Activated naive CD4-positive, alpha-beta T cell treated with anti-CD3 and anti-CD28 coated beads for 36 hours (primary cell): ENCODE data around the gene KCNAB2. TPM values are rescaled to one million over a fixed set of nuclear protein-coding genes. Genes with fewer than 3 reads are reported as not detected.

ENCODE experiments used
- CTCF ChIA-PET: fragments of 350-600 bp; sonication (Branson Sonifier 250); formaldehyde crosslinking; loops from one replicate; lab custom pipeline; 2021; ENCODE audit warnings: antibody characterized with exemption; lab: Charles Lee
- DNase-seq: peaks from one replicate; pipeline ENCODE4 v3.0.0-alpha.2; 2020
- H3K27ac Mint-ChIP-seq: one replicate; pipeline ENCODE4 v1.8.0; 2021; ENCODE audit warnings: mild to moderate bottlenecking, mixed read lengths
- H3K27me3 Mint-ChIP-seq: one replicate; pipeline ENCODE4 v1.8.0; 2021; ENCODE audit warnings: low read depth, mixed read lengths
- H3K36me3 Mint-ChIP-seq: one replicate; pipeline ENCODE4 v1.8.0; 2021; ENCODE audit warnings: low read depth, mixed read lengths
- H3K4me1 Mint-ChIP-seq: one replicate; pipeline ENCODE4 v1.8.0; 2021; ENCODE audit warnings: low read depth, mixed read lengths
- H3K4me3 Mint-ChIP-seq: one replicate; pipeline ENCODE4 v1.8.0; 2021; ENCODE audit warnings: mild to moderate bottlenecking, moderate library complexity, mixed read lengths
- H3K9me3 Mint-ChIP-seq: one replicate; pipeline ENCODE4 v1.8.0; 2021; ENCODE audit warnings: mixed read lengths
- intact Hi-C: fragments of 100-400 bp; cut with micrococcal nuclease; formaldehyde crosslinking; loops from one replicate; pipeline ENCODE4 v1.15.1; 2023
- total RNA-seq, 2 experiments: library from RNA; stranded (reverse); gene quantifications; one replicate each; pipeline ENCODE4 v1.2.3, GENCODE V29; 2021

KCNAB2 gene
- total RNA-seq, 2 experiments from 2014 or later, result 164 to 166 TPM

DNA sequence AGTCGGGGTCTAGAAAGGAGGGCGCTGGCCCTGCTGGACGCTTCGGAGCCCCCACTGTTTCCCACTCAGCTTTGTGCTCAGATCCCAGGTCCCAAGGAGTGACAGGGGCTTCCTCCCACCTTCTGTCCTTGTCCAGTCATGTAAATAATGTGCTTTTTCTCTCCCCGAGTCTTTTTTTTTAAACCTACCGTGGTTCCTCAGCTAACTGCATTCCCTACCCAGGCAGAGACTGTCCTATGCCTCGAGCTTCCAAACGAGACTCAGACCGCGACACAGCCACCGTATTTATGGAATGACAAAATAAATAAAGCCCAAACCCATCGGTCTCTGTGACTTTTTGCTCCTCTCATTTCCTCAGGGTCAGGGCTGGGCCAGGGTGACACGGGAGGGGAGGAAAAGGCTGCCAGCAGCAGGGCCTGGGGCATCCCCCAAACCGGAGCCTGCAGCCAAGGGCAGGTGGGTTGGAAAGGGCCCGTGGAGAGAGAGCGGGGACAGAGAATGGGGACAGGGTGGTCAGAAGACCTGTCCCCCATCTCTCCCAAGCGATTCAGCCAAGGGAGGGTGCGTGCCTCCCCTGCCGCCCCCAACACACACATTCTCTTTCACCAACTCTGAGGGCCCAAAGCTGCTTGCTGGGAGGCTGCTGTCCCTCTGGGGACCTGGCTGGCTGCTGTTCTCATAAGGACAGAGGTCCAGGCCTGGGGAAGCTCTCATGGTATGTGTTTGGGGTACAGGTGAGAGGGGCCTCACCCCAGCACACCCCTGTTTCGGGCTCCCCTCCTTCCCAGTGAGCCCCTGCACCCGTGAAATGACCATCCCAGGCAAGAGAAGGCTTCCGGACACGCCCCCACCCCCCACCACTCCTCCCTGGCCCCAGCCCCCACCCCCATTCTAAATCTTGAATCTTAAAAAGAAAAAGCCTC, 55.4 kb downstream of the KCNAB2 start:
- CTCF ChIA-PET, result interaction anchor here (0.8 kb wide), 1 partner anchor 170 kb away, joined by 3 read pairs; no protein-coding TSS in a partner anchor
- Mint-ChIP-seq H3K4me3 (no peak overlapping the region), H3K27me3 (no peaks in the 10 kb centered on the region), H3K9me3 (no peaks in the 10 kb centered on the region), H3K36me3 (peaks cover 4% of the 10 kb centered on the region), H3K4me1 (no peaks in the 10 kb centered on the region), H3K27ac (no peak overlapping the region)
- intact Hi-C loops, result no loop called here
- no peak for DNase-seq

DNA sequence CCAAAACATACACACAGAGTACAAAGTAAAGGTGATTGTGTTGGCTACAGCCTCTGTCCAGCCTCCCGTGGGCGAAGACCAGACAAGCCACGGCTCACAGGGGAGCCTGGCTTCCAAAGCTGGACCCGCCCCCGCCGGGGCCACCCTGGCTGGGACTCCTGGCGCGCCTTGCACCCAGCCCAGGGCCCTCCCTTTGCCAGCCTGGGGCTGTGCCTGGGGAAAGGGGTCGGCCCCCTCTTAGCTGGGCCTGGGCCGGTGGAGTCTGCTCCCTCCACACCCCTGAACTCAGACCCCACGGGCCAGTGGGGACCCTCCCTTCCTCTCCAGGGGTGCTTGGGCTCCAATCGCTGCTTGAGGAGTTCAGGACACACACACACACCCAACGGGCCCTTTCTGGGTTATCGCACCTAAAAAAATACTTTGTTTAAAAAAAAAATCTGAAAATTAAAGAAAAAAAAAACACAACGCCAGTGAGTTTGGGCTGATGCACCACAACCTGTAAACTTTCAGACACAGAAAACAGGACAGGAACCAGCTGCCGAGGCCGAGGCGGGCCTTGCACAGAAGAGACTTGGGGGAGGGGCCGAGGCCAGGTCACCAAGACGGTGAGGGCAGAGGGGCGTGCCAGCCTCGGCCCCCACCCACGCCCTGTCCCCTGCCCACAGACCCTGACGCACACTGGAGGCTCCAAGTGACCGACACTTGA, 56.3 kb downstream of the KCNAB2 start:
- Mint-ChIP-seq H3K27me3 (no peaks in the 10 kb centered on the region), H3K36me3 (peaks cover 4% of the 10 kb centered on the region), H3K4me1 (no peaks in the 10 kb centered on the region), H3K4me3 (no peak overlapping the region), H3K9me3 (no peaks in the 10 kb centered on the region), H3K27ac (no peak overlapping the region)
- intact Hi-C loops, result no loop called here
- CTCF ChIA-PET, result interaction anchor here (0.6 kb wide), 1 partner anchor 238 kb away, joined by 5 read pairs; no protein-coding TSS in a partner anchor
- no peak for DNase-seq

DNA sequence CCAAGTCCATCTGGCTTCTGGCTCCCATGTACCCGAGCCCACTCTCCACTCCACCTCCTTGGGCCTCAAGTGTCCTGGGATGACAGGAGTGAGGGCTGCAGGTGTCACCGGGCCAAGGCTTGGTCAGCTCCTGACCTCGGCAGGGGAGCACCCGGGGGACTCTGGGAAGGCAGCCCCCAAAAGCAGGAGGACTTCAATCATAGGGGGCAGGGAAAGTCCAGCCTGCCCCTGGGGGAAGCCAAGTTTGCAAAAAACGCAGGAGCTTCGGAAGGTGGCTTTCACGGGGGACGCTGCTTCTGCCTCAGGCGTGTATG, 56.8 kb downstream of the KCNAB2 start:
- DNase-seq, result no peak
- H3K4me3 Mint-ChIP-seq, result no peak overlapping the region
- CTCF ChIA-PET, result no interaction called here

DNA sequence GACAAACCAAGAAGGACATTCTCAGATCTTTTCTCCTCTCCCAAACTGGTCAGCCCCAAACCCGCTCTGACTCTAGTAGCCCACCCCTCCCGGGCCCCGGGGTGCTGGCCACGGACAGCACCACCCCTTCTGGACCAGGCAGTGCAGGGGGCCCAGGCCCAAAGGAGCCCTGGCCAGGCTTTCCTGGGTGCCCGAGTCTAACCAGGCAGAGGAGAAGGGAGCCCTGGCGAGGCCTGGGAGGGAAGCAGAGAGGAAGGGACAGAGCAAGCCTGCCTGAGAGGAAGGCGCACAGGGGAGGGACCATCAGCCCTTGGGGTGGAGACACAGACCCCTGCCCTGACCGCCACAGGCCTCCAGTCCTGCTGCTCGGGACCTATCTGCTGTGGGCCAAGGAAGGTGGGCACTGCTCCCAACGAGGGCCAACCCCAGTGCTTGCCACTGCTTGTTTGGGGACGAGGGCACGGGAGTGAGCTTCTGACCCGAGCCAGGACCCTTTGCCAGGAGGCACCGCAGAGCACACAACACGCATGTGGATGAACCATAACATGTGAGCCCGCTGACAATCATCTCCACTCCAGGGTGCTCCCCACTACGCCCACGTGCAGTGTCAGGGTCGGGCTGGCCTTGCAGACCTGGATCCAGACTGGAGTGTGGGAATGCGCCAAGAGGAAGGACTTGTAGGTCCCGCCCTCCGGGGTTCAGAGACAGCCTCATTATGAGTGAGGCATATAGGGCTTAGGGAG, 57.6 kb downstream of the KCNAB2 start:
- H3K4me1 Mint-ChIP-seq, result no peaks in the 10 kb centered on the region
- intact Hi-C loops, result no loop called here
- H3K27ac Mint-ChIP-seq, result no peak overlapping the region
- DNase-seq, result no peak
- peaks cover 4% of the 10 kb centered on the region for H3K27me3 Mint-ChIP-seq
- peaks cover 3% of the 10 kb centered on the region for H3K36me3 Mint-ChIP-seq
- H3K4me3 Mint-ChIP-seq, result no peak overlapping the region
- no peaks in the 10 kb centered on the region for H3K9me3 Mint-ChIP-seq
- CTCF ChIA-PET, result no interaction called here

More for the DNA sequence above, 56.8 kb downstream of the KCNAB2 start:
- intact Hi-C loops, result no loop called here
- Mint-ChIP-seq H3K36me3 (peaks cover 4% of the 10 kb centered on the region), H3K27me3 (peaks cover 2% of the 10 kb centered on the region), H3K9me3 (no peaks in the 10 kb centered on the region), H3K27ac (no peak overlapping the region), H3K4me1 (no peaks in the 10 kb centered on the region)

DNA sequence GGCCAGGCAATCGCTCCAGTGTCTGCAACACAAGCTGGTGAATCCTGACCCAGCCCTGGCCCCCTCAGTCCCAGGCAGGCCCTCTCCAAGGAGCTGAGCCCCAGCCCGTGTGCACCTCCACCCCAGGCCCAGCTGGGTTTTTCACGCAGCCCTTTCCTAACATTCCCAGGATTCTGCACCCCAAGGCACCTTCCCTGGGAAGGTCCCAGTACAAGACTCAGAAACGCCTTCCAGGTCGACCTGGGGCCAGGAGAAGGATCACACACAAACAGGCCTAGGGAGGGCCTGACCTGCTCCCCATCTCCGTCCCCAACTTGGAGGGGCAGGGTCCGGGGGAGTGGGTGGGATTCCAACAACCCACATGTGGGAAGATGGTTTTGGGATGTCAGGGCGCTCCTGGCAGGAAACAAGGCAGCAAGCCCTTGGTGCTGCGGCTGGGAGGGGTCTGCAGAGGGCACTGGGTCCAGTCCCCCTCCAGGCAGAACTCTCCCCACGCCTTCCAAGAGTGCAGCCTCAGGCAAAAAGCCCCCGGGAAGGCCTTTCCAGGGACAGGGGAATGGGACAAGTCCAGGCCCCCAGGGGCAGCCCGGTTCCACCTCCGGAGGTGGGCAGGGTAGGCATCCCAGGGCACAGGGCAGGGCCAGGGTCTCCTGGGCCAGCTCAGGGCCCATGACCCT, 58.3 kb downstream of the KCNAB2 start:
- Mint-ChIP-seq H3K9me3 (no peaks in the 10 kb centered on the region), H3K27ac (no peak overlapping the region), H3K4me3 (no peak overlapping the region), H3K36me3 (no peaks in the 10 kb centered on the region), H3K27me3 (peaks cover 7% of the 10 kb centered on the region), H3K4me1 (no peaks in the 10 kb centered on the region)
- DNase-seq, result no peak
- CTCF ChIA-PET, result no interaction called here
- intact Hi-C loops, result no loop called here

DNA sequence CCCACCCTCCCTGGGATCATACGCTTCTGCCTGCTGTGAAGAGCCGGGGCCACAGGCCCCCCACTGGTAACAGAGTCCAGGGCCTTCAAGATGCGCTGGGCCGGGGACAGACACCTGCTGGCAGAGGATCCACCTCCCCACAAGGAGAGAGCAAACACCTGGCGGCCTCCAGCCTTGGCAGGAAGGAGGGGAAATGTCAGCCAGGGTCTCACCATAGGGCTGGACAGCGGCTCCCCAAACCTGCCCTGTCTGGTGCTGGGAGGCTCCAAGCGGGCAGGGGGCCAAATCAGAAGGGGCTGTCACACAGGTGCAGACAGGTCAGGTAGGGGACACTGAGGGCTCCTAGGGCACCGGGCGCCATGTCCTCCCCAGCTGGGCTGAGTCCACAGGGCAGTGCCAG, 58.9 kb downstream of the KCNAB2 start:
- Mint-ChIP-seq H3K4me3 (no peak overlapping the region), H3K27ac (no peak overlapping the region), H3K9me3 (no peaks in the 10 kb centered on the region), H3K4me1 (no peaks in the 10 kb centered on the region), H3K27me3 (peaks cover 7% of the 10 kb centered on the region), H3K36me3 (no peaks in the 10 kb centered on the region)
- intact Hi-C loops, result loop anchor here (5.0 kb wide), 1 partner anchor 83 kb away; no protein-coding TSS in a partner anchor
- no peak for DNase-seq
- CTCF ChIA-PET, result no interaction called here

DNA sequence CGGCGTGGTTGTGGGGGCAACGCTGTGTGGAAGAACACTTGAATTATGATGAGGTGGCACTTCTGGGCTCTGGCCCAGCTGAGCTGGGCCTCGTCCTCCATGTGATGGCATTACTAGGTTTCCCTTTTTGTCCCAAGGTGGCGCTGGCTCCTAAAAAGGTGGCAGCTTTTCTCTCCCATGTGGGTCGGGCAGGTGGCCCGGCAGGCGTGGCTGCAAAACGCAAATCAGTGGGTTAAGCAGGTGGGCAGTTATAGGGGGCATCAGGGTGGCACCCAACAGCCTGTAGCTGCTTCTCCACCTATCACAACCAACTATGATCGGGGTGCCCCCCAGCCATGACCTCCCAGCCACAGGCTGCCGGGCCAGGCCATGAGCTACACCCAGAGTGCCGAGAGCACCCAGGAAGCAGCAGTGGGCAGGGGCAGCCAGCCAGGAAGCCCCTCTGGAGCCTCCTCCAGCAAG, 59.6 kb downstream of the KCNAB2 start:
- DNase-seq, result no peak

DNA sequence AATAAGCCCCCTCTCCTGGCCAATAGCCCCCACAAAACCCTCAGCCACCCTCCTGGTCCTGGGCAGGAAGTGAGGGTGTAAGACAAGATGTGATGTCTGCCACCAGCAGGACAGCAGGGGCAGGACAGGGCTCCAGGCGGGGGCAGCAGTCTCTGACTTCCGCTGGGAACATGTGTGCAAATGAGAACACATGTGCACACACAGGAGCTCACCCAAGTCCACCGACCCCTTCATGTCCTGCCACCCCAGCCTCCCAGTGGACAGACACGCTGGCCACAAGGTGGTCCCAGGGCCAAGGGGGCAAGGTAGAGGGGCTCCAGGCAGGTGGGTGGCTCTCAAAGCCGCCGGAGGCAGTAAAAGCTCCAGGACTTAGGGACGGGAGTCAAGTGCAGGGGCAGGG, 60.1 kb downstream of the KCNAB2 start:
- CTCF ChIA-PET, result no interaction called here
- Mint-ChIP-seq H3K36me3 (no peaks in the 10 kb centered on the region), H3K27ac (no peak overlapping the region), H3K4me1 (no peaks in the 10 kb centered on the region), H3K27me3 (peaks cover 9% of the 10 kb centered on the region), H3K9me3 (no peaks in the 10 kb centered on the region), H3K4me3 (no peak overlapping the region)
- intact Hi-C loops, result loop anchor here (5.0 kb wide), 1 partner anchor 82 kb away; no protein-coding TSS in a partner anchor
- DNase-seq, result no peak

More for the DNA sequence above, 59.6 kb downstream of the KCNAB2 start:
- H3K27ac Mint-ChIP-seq, result no peak overlapping the region
- intact Hi-C loops, result loop anchor here (5.0 kb wide), 1 partner anchor 82 kb away; no protein-coding TSS in a partner anchor
- no peaks in the 10 kb centered on the region for H3K9me3 Mint-ChIP-seq
- H3K4me1 Mint-ChIP-seq, result no peaks in the 10 kb centered on the region
- CTCF ChIA-PET, result no interaction called here
- no peaks in the 10 kb centered on the region for H3K36me3 Mint-ChIP-seq
- no peak overlapping the region for H3K4me3 Mint-ChIP-seq
- peaks cover 9% of the 10 kb centered on the region for H3K27me3 Mint-ChIP-seq

DNA sequence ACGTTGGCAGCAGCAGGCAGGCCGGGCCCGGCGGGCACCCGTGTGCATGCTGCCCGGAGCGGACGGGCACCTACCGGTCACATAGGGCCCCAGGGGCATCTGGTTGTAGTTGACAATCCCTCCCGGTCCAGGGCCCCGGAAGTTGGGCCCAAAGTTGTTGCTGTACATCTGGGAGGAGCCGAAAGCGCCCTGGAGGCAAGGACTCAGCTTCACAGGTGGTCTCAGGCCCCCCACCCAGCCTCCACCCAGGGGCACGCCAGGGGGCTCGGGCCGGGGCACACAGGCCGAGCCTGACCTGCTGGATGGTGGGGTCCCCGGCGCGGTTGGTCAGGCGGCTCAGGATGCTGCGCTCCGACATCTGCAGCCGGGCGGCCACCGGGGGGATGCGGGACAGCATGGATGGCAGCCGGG, 60.6 kb downstream of the KCNAB2 start:
- intact Hi-C loops, result loop anchor here (5.0 kb wide), 1 partner anchor 81 kb away; no protein-coding TSS in a partner anchor
- H3K9me3 Mint-ChIP-seq, result no peaks in the 10 kb centered on the region
- peaks cover 9% of the 10 kb centered on the region for H3K27me3 Mint-ChIP-seq
- DNase-seq, result no peak
- H3K4me1 Mint-ChIP-seq, result no peaks in the 10 kb centered on the region
- CTCF ChIA-PET, result no interaction called here
- no peak overlapping the region for H3K27ac Mint-ChIP-seq
- no peak overlapping the region for H3K4me3 Mint-ChIP-seq
- H3K36me3 Mint-ChIP-seq, result no peaks in the 10 kb centered on the region

DNA sequence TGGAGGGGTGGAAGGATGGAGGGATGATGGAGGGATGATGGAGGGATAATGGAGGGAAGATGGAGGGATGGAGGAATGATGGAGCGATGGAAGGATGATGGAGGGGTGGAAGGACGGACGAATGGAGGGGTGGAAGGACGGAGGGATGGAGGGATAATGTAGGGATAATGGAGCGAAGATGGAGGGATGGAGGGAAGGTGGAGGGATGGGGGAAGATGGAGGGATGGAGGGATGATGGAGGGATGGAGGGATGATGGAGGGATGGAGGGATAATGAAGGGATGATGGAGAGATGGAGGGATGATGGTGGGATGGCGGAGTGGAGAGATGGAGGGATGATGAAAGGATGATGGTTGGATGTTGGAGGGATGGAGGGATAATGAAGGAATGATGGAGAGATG, 61.3 kb downstream of the KCNAB2 start:
- no peaks in the 10 kb centered on the region for H3K9me3 Mint-ChIP-seq
- no peak overlapping the region for H3K27ac Mint-ChIP-seq
- no peaks in the 10 kb centered on the region for H3K36me3 Mint-ChIP-seq
- H3K4me3 Mint-ChIP-seq, result no peak overlapping the region
- H3K27me3 Mint-ChIP-seq, result peaks cover 9% of the 10 kb centered on the region
- intact Hi-C loops, result loop anchor here (5.0 kb wide), 1 partner anchor 80 kb away; no protein-coding TSS in a partner anchor
- no peaks in the 10 kb centered on the region for H3K4me1 Mint-ChIP-seq
- CTCF ChIA-PET, result no interaction called here
- DNase-seq, result no peak

DNA sequence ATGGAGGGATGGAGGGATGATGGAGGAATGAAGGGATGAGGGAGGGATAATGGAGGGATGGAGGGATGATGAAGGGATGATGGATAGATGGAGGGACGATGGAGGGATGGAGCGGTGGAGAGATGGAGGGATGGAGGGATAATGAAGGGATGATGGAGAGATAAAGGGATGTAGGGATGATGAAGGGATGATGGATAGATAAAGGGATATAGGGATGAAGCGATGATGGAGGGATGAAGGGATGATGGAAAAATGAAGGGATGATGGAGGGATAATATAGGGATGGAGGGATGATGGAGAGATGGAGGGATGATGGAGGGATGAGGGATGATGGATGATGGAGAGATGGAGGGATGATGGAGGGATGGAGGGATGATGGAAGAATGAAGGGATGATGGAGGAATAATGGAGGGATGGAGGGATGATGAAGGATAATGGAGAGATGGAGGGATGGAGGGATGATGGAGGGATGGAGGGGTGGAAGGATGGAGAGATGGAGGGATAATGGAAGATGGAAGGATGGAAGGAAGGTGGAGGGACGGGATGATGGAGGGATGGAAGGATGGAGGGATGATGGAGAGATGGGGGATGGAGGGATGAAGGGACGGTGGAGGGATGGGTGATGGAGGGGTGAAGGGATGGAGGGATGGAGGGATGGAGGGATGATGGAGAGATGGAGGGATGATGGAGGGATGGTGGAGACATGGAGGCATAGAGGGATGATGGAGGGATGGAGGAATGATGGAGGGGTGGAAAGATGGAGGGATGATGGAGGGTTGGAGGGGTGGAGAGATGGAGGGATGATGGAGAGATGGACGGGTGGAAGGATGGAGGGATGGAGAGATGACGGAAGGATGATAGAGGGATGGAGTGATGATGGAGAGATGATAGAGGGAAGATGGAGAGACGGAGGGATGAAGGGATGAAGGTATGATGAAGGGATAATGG, 62.0 kb downstream of the KCNAB2 start:
- intact Hi-C loops, result loop anchor here (1.0 to 5.0 kb wide), 3 partner anchors 33 to 138 kb away; no protein-coding TSS in a partner anchor
- CTCF ChIA-PET, result no interaction called here
- H3K27me3 Mint-ChIP-seq, result peaks cover 9% of the 10 kb centered on the region
- H3K9me3 Mint-ChIP-seq, result no peaks in the 10 kb centered on the region
- DNase-seq, result no peak
- no peaks in the 10 kb centered on the region for H3K36me3 Mint-ChIP-seq
- H3K4me3 Mint-ChIP-seq, result no peak overlapping the region
- H3K4me1 Mint-ChIP-seq, result no peaks in the 10 kb centered on the region
- H3K27ac Mint-ChIP-seq, result no peak overlapping the region
